SU-DHL-6 (cell line): ENCODE results near the gene CPA3.

Experiments used
- CTCF ChIP-seq: fragments of 200-600 bp; sonication (generic); IDR thresholded peaks from one replicate; pipeline ENCODE4 v1.5.1; 2017; ENCODE audit warnings: antibody characterized with exemption, mild to moderate bottlenecking, low read length, moderate library complexity; ENCODE audit not compliant: insufficient read depth, poor library complexity, severe bottlenecking
- EZH2phosphoT487 ChIP-seq: fragments of 200-600 bp; sonication (generic), shearing (Covaris generic); conservative IDR thresholded peaks from 2 replicates; pipeline ENCODE4 v1.6.1; 2018; ENCODE audit warnings: mild to moderate bottlenecking, antibody characterized with exemption, low read length, moderate library complexity, mixed read lengths

- TF ChIP-seq CTCF (no peak), EZH2phosphoT487 (no peak)
These were observed 1.8 kb upstream of the CPA3 start for GRCh38 chr3:148863297-148863696.
